ENCODE results near the gene ZDHHC21.

Gene ZDHHC21

GRCh38 chr9:14565352-14566016, 127.7 kb downstream of the ZDHHC21 start:
- Histone ChIP-seq H2AFZ (ENCODE audit: low read depth, low read length) (no peak overlapping the region), H3K9me3 (ENCODE audit: low read length) (no peaks in the 10 kb centered on the region), H3K4me3 (ENCODE audit: low read length) (no peak overlapping the region), H3K36me3 (ENCODE audit: insufficient read depth, low read length) (no peaks in the 10 kb centered on the region), H3K4me1 (ENCODE audit: insufficient read depth, low read length) (peaks cover 8% of the 10 kb centered on the region), H3K27me3 (ENCODE audit: insufficient read depth, low read length) (no peaks in the 10 kb centered on the region)

GRCh38 chr9:14563902-14564624, 129.2 kb downstream of the ZDHHC21 start:
- peaks cover 8% of the 10 kb centered on the region for H3K4me1 ChIP-seq (ENCODE audit: insufficient read depth, low read length)

GRCh38 chr9:14561929-14562405, 131.3 kb downstream of the ZDHHC21 start:
- Histone ChIP-seq H3K4me3 (ENCODE audit: low read length) (no peak overlapping the region), H3K9me3 (ENCODE audit: low read length) (no peaks in the 10 kb centered on the region), H3K27me3 (ENCODE audit: insufficient read depth, low read length) (no peaks in the 10 kb centered on the region), H3K4me1 (ENCODE audit: insufficient read depth, low read length) (peaks cover 8% of the 10 kb centered on the region), H2AFZ (ENCODE audit: low read depth, low read length) (no peak overlapping the region), H3K36me3 (ENCODE audit: insufficient read depth, low read length) (no peaks in the 10 kb centered on the region)

More at GRCh38 chr9:14563902-14564624, 129.2 kb downstream of the ZDHHC21 start:
- Histone ChIP-seq H3K9me3 (ENCODE audit: low read length) (no peaks in the 10 kb centered on the region), H2AFZ (ENCODE audit: low read depth, low read length) (no peak overlapping the region), H3K27me3 (ENCODE audit: insufficient read depth, low read length) (no peaks in the 10 kb centered on the region), H3K36me3 (ENCODE audit: insufficient read depth, low read length) (no peaks in the 10 kb centered on the region), H3K4me3 (ENCODE audit: low read length) (no peak overlapping the region)
